ENCODE measurements around the gene MMS22L. TPM values are rescaled to one million over a fixed set of nuclear protein-coding genes. Genes with fewer than 3 reads are reported as not detected.

MMS22L gene
- total RNA-seq, 1 donor from 2014 or later: 60.9 TPM

GRCh38 chr6:97151601-97152000, 131.4 kb downstream of the MMS22L start:
- intact Hi-C loops (cut with micrococcal nuclease): no loop called here

GRCh38 chr6:97150932-97151331, 132.1 kb downstream of the MMS22L start:
- intact Hi-C loops (cut with micrococcal nuclease): no loop called here

GRCh38 chr6:97147421-97147820, 135.6 kb downstream of the MMS22L start:
- intact Hi-C loops (cut with micrococcal nuclease): no loop called here

GRCh38 chr6:97145691-97146090, 137.3 kb downstream of the MMS22L start:
- intact Hi-C loops (cut with micrococcal nuclease): no loop called here

GRCh38 chr6:97141756-97142155, 141.3 kb downstream of the MMS22L start:
- intact Hi-C loops (cut with micrococcal nuclease): no loop called here

GRCh38 chr6:97138581-97138980, 144.4 kb downstream of the MMS22L start:
- intact Hi-C loops (cut with micrococcal nuclease): no loop called here

GRCh38 chr6:97136626-97137358, 146.2 kb downstream of the MMS22L start:
- intact Hi-C loops (cut with micrococcal nuclease): no loop called here

- intact Hi-C loops (cut with micrococcal nuclease): no loop called here
Observed at GRCh38 chr6:97133067-97133466, 149.9 kb downstream of the MMS22L start.

GRCh38 chr6:97129106-97129505, 153.9 kb downstream of the MMS22L start:
- intact Hi-C loops (cut with micrococcal nuclease): no loop called here

GRCh38 chr6:97128507-97128906, 154.5 kb downstream of the MMS22L start:
- intact Hi-C loops (cut with micrococcal nuclease): no loop called here

- intact Hi-C loops (cut with micrococcal nuclease): no loop called here
Observed at GRCh38 chr6:97123652-97124051, 159.4 kb downstream of the MMS22L start.

GRCh38 chr6:97123112-97123511, 159.9 kb downstream of the MMS22L start:
- intact Hi-C loops (cut with micrococcal nuclease): no loop called here

GRCh38 chr6:97120511-97120910, 162.5 kb downstream of the MMS22L start:
- intact Hi-C loops (cut with micrococcal nuclease): no loop called here

GRCh38 chr6:97114645-97115044, 168.4 kb downstream of the MMS22L start:
- intact Hi-C loops (cut with micrococcal nuclease): no loop called here

GRCh38 chr6:97113170-97113569, 169.8 kb downstream of the MMS22L start:
- intact Hi-C loops (cut with micrococcal nuclease): no loop called here

- intact Hi-C loops (cut with micrococcal nuclease): no loop called here
Observed at GRCh38 chr6:97111243-97111642, 171.8 kb downstream of the MMS22L start.

GRCh38 chr6:97110626-97111025, 172.4 kb downstream of the MMS22L start:
- intact Hi-C loops (cut with micrococcal nuclease): no loop called here

- intact Hi-C loops (cut with micrococcal nuclease): no loop called here
Observed at GRCh38 chr6:97110149-97110548, 172.9 kb downstream of the MMS22L start.

GRCh38 chr6:97109444-97109843, 173.6 kb downstream of the MMS22L start:
- intact Hi-C loops (cut with micrococcal nuclease): no loop called here

GRCh38 chr6:97102145-97102790, 180.7 kb downstream of the MMS22L start:
- intact Hi-C loops (cut with micrococcal nuclease): no loop called here

GRCh38 chr6:97100696-97101095, 182.3 kb downstream of the MMS22L start:
- intact Hi-C loops (cut with micrococcal nuclease): no loop called here

- intact Hi-C loops (cut with micrococcal nuclease): no loop called here
Observed at GRCh38 chr6:97097068-97098047, 185.7 kb downstream of the MMS22L start.
